ENCODE measurements around the gene PIP5K1C.
A peak's percentile ranks its signal among the peaks of the same experiment; 100 is the strongest.

The PIP5K1C gene

GRCh38 chr19:3700242-3701032 lies at the start of gene PIP5K1C:
PIP5K1C (minus strand) TSS chr19:3700468; CDS start chr19:3700390, 78 bp downstream.
- H3K4me3 ChIP-seq (replicated peaks; ENCODE audit: low read depth, low read length): peak within 1 kb of the TSS; percentile 84
- DNase-seq (ENCODE audit: low read depth): peak; percentile 86
- peak; percentile 64 for TF ChIP-seq CTCF (IDR thresholded peaks at IDR 0.05; ENCODE audit: low read length, missing control alignments)

- H3K4me3 ChIP-seq (replicated peaks; ENCODE audit: low read depth, low read length): no peak overlapping the region
- no peak for DNase-seq (ENCODE audit: low read depth)
- TF ChIP-seq CTCF (IDR thresholded peaks at IDR 0.05; ENCODE audit: low read length, missing control alignments): no peak
Measured at GRCh38 chr19:3748965-3749364, 48.7 kb upstream of the PIP5K1C start.

GRCh38 chr19:3746371-3747056 lies 46.2 kb upstream of the PIP5K1C start:
- TF ChIP-seq CTCF (IDR thresholded peaks at IDR 0.05; ENCODE audit: low read length, missing control alignments): no peak
- H3K4me3 ChIP-seq (replicated peaks; ENCODE audit: low read depth, low read length): no peak overlapping the region
- no peak for DNase-seq (ENCODE audit: low read depth)

GRCh38 chr19:3745363-3746045 lies 45.2 kb upstream of the PIP5K1C start:
- no peak overlapping the region for H3K4me3 ChIP-seq (replicated peaks; ENCODE audit: low read depth, low read length)
- no peak for DNase-seq (ENCODE audit: low read depth)
- no peak for TF ChIP-seq CTCF (IDR thresholded peaks at IDR 0.05; ENCODE audit: low read length, missing control alignments)

GRCh38 chr19:3743486-3743885 lies 43.2 kb upstream of the PIP5K1C start:
- H3K4me3 ChIP-seq (replicated peaks; ENCODE audit: low read depth, low read length): no peak overlapping the region
- DNase-seq (ENCODE audit: low read depth): peak; percentile 29
- no peak for TF ChIP-seq CTCF (IDR thresholded peaks at IDR 0.05; ENCODE audit: low read length, missing control alignments)

GRCh38 chr19:3740431-3740830 lies 40.2 kb upstream of the PIP5K1C start:
- no peak for DNase-seq (ENCODE audit: low read depth)
- H3K4me3 ChIP-seq (replicated peaks; ENCODE audit: low read depth, low read length): no peak overlapping the region
- no peak for TF ChIP-seq CTCF (IDR thresholded peaks at IDR 0.05; ENCODE audit: low read length, missing control alignments)
